Choroid plexus epithelial cell (primary cell): Measurements from ENCODE around the gene F3.

Experiments used
- DNase-seq: peaks from one replicate; pipeline ENCODE4 v3.0.0-alpha.2; 2010; ENCODE audit warnings: low read depth
- H3K4me3 ChIP-seq: 2 replicates; pipeline ENCODE4 v1.5.1; 2011; ENCODE audit warnings: low read depth, mild to moderate bottlenecking, control low read depth, low read length, moderate library complexity
- CTCF ChIP-seq: conservative IDR thresholded peaks from 2 replicates; pipeline ENCODE4 v1.5.1; 2011; ENCODE audit warnings: low read depth, mild to moderate bottlenecking, control low read depth, inconsistent platforms, low read length, moderate library complexity

Gene F3

DNA sequence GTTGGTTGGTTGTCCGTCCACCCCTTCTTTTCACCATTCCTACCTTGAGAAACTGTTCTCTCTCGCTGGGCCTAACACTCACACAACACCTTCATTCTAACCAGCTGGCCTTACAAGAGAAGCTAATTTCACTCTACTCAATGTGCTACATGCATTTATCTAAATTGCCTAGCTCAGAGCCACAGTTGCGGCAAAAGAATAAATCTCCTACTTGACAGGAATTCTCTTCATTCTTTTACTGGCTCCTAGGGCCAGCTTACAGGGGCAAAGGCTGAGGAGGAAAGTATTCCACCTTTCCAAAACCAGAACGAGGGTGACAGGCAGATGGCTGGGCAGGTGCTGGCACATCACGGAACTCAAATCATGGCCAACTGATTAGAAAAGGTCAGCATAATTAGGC lies 6.5 kb downstream of the F3 start:
- DNase-seq = no peak
- no peak for TF ChIP-seq CTCF

GRCh38 chr1:94532077-94532476 lies 9.5 kb downstream of the F3 start:
- peak; percentile 23 for TF ChIP-seq CTCF
- no peak overlapping the region for H3K4me3 ChIP-seq
- no peak for DNase-seq

More for the DNA sequence above, 6.5 kb downstream of the F3 start:
- no peak overlapping the region for H3K4me3 ChIP-seq

GRCh38 chr1:94531664-94532063 lies 9.9 kb downstream of the F3 start:
- DNase-seq = peak; percentile 21
- H3K4me3 ChIP-seq = no peak overlapping the region
- no peak for TF ChIP-seq CTCF

- peak; percentile 33 for DNase-seq
- no peak overlapping the region for H3K4me3 ChIP-seq
Measured at GRCh38 chr1:94530373-94530878, 11.1 kb downstream of the F3 start.

GRCh38 chr1:94529416-94529815 lies 12.1 kb downstream of the F3 start:
- H3K4me3 ChIP-seq = no peak overlapping the region
- DNase-seq = no peak
- no peak for TF ChIP-seq CTCF

More at GRCh38 chr1:94530373-94530878, 11.1 kb downstream of the F3 start:
- TF ChIP-seq CTCF = no peak

DNA sequence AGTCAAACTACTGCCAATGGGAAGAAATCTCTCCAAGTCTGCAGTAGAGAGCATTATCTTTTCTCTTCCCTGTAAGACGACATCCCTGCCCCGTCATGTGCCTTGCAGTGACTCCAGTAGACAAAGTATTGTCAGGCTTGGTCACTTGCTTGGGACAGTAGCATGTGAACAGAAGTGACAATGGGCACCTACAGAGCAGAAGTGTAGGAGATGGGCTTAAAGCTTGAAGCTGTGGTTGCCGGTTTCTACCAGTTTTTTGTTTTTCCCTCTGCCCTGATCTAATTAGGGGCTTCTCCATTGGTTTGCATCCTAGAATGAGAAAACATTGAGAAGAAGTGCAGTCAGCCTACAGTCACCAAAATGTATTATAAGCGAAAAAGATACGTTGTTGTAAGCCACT lies 12.7 kb downstream of the F3 start:
- no peak for TF ChIP-seq CTCF
- DNase-seq = no peak
- H3K4me3 ChIP-seq = no peak overlapping the region

- no peak overlapping the region for H3K4me3 ChIP-seq
- TF ChIP-seq CTCF = peak; percentile 14
- peak; percentile 39 for DNase-seq
Measured at GRCh38 chr1:94528299-94528698, 13.3 kb downstream of the F3 start.
